KMS-11 (cell line): Measurements from ENCODE around the gene CAMKMT.

Source experiments
- H2AFZ ChIP-seq: fragments of 200-600 bp; sonication (generic); 2 replicates; pipeline ENCODE4 v1.6.1; 2016; ENCODE audit warnings: antibody characterized with exemption, mixed run types, low read depth
- H3K27ac ChIP-seq: fragments of 200-600 bp; sonication (generic); 2 replicates; pipeline ENCODE4 v1.6.1; 2016; ENCODE audit warnings: mild to moderate bottlenecking, mixed run types
- H3K27me3 ChIP-seq: fragments of 200-600 bp; sonication (generic); 2 replicates; pipeline ENCODE4 v1.6.1; 2017; ENCODE audit warnings: mild to moderate bottlenecking, low read depth, mixed run types, moderate library complexity; ENCODE audit not compliant: insufficient read depth
- H3K36me3 ChIP-seq: fragments of 200-600 bp; sonication (generic); 2 replicates; pipeline ENCODE4 v1.6.1; 2017; ENCODE audit warnings: mild to moderate bottlenecking, mixed run types; ENCODE audit not compliant: insufficient read depth
- H3K4me1 ChIP-seq: fragments of 200-600 bp; sonication (generic); 2 replicates; pipeline ENCODE4 v1.6.1; 2016; ENCODE audit warnings: mild to moderate bottlenecking, low read depth, mixed run types; ENCODE audit not compliant: poor library complexity, severe bottlenecking
- H3K4me2 ChIP-seq: fragments of 200-600 bp; sonication (generic); 2 replicates; pipeline ENCODE4 v1.7.0; 2016; ENCODE audit warnings: mild to moderate bottlenecking, mixed run types
- H3K4me3 ChIP-seq: fragments of 200-600 bp; sonication (generic); IDR thresholded peaks from 2 replicates; pipeline ENCODE4 v1.6.1; 2017; ENCODE audit warnings: low read depth, low read length, mixed read lengths; ENCODE audit not compliant: insufficient read depth
- H3K79me2 ChIP-seq: fragments of 200-600 bp; sonication (generic); 2 replicates; pipeline ENCODE4 v1.6.1; 2016; ENCODE audit warnings: low read depth, mixed run types; ENCODE audit not compliant: insufficient read depth
- H3K9ac ChIP-seq: fragments of 200-600 bp; sonication (generic); 2 replicates; pipeline ENCODE4 v1.6.1; 2016; ENCODE audit warnings: mild to moderate bottlenecking, mixed run types
- H4K20me1 ChIP-seq: fragments of 200-600 bp; sonication (generic); 2 replicates; pipeline ENCODE4 v1.6.1; 2016; ENCODE audit warnings: mild to moderate bottlenecking, mixed run types; ENCODE audit not compliant: insufficient read depth
- TF ChIP-seq, protein P1 (sequence below): fragments of 200-600 bp; sonication (generic); conservative IDR thresholded peaks from 2 replicates; pipeline ENCODE4 v1.6.1; 2017; ENCODE audit warnings: low read depth, mild to moderate bottlenecking, antibody characterized with exemption, low read length, moderate library complexity, mixed read lengths

The CAMKMT gene

DNA sequence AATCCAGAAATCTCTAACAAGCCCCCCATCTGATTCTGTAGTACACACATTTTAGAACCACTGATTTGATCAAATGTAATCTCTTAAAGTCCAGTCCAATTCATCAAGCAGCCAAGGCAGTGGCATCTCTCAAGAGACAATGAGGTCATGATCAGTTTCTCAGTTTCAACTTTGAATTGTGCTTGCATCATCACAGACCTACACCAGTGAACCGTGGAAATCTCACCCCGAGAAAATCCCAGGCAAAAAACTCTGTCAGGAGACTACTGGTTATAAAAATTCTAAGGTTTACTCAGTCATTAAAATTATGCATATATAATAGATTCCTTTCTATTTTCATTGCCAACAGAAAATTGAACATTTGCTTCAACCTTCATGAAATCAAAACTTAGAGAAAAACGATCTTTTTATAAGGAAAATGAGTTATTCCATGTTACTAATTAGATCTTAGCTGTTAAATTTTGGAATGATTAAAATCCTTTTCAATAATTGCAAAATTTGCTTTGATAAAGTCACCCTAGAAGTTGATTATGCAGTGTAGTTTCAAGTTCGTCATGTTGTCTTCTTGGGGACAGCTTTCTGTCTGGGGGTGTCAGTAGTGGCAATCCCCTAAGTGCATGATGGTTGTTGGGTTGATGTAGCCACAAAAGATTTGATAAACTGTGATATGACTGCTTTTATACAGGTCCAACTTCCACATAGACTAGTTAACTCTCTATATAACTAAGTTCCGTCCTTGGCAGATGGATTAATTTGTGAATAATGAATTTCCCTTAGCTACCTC is 235.0 kb downstream of the CAMKMT start:
- no peaks in the 10 kb centered on the region for H3K79me2 ChIP-seq
- no peaks in the 10 kb centered on the region for H3K27me3 ChIP-seq
- H3K9ac ChIP-seq: no peak overlapping the region
- H4K20me1 ChIP-seq: no peaks in the 10 kb centered on the region
- H3K4me1 ChIP-seq: peaks cover 38% of the 10 kb centered on the region
- no peaks in the 10 kb centered on the region for H3K36me3 ChIP-seq
- H2AFZ ChIP-seq: no peak overlapping the region
- H3K4me3 ChIP-seq: no peak overlapping the region
- TF ChIP-seq, protein P1, sequence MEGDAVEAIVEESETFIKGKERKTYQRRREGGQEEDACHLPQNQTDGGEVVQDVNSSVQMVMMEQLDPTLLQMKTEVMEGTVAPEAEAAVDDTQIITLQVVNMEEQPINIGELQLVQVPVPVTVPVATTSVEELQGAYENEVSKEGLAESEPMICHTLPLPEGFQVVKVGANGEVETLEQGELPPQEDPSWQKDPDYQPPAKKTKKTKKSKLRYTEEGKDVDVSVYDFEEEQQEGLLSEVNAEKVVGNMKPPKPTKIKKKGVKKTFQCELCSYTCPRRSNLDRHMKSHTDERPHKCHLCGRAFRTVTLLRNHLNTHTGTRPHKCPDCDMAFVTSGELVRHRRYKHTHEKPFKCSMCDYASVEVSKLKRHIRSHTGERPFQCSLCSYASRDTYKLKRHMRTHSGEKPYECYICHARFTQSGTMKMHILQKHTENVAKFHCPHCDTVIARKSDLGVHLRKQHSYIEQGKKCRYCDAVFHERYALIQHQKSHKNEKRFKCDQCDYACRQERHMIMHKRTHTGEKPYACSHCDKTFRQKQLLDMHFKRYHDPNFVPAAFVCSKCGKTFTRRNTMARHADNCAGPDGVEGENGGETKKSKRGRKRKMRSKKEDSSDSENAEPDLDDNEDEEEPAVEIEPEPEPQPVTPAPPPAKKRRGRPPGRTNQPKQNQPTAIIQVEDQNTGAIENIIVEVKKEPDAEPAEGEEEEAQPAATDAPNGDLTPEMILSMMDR: no peak
- peak overlapping the region; percentile 37 for H3K4me2 ChIP-seq
- peak overlapping the region; percentile 26; the same call in 1 of the 2 replicates for H3K27ac ChIP-seq

- TF ChIP-seq, protein P1: no peak
- Histone ChIP-seq H3K4me1 (peaks cover 38% of the 10 kb centered on the region), H3K36me3 (no peaks in the 10 kb centered on the region), H3K9ac (no peak overlapping the region), H3K27ac (peak overlapping the region; percentile 4; the same call in 1 of the 2 replicates), H3K79me2 (no peaks in the 10 kb centered on the region), H3K27me3 (no peaks in the 10 kb centered on the region), H2AFZ (no peak overlapping the region), H3K4me3 (no peak overlapping the region), H4K20me1 (no peaks in the 10 kb centered on the region), H3K4me2 (peak overlapping the region; percentile 30; the same call in 1 of the 2 replicates)
Observed at GRCh38 chr2:44598330-44599119, 236.8 kb downstream of the CAMKMT start.

GRCh38 chr2:44599130-44599529 is 237.4 kb downstream of the CAMKMT start:
- TF ChIP-seq, protein P1: no peak
- Histone ChIP-seq H4K20me1 (no peaks in the 10 kb centered on the region), H3K4me1 (peaks cover 38% of the 10 kb centered on the region), H3K36me3 (no peaks in the 10 kb centered on the region), H3K27ac (peak overlapping the region; percentile 4; the same call in 1 of the 2 replicates), H3K27me3 (no peaks in the 10 kb centered on the region), H3K4me3 (no peak overlapping the region), H3K4me2 (peak overlapping the region; percentile 30; the same call in 1 of the 2 replicates), H2AFZ (no peak overlapping the region), H3K79me2 (no peaks in the 10 kb centered on the region), H3K9ac (no peak overlapping the region)

DNA sequence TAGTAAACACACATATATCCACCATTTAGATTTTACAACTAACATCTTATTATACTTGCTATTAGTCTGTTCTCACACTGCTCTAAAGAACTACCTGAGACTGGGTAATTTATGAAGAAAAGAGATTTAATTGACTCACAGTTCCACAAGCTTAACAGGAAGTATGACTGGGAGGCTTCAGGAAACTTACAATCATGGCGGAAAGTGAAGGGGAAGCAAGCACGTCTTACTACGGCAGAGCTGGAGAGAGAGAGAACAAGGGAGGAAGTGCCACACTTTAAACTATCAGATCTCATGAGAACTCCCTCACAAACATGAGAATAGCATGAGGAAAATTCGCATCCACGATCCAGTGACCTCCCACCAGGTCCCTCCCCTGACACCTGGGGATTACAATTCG is 240.7 kb downstream of the CAMKMT start:
- peaks cover 23% of the 10 kb centered on the region for H3K4me1 ChIP-seq
- H3K79me2 ChIP-seq: no peaks in the 10 kb centered on the region
- H3K4me3 ChIP-seq: no peak overlapping the region
- H3K9ac ChIP-seq: no peak overlapping the region
- H2AFZ ChIP-seq: no peak overlapping the region
- no peaks in the 10 kb centered on the region for H4K20me1 ChIP-seq
- no peaks in the 10 kb centered on the region for H3K27me3 ChIP-seq
- H3K36me3 ChIP-seq: no peaks in the 10 kb centered on the region
- TF ChIP-seq, protein P1: no peak
- no peak overlapping the region for H3K27ac ChIP-seq
- no peak overlapping the region for H3K4me2 ChIP-seq
